SK-N-SH (cell line): ENCODE measurements around the gene RBM15B.

ENCODE experiments used
- CHD2 ChIP-seq: fragments of 150-350 bp; IDR thresholded peaks from 2 replicates; pipeline ENCODE4 v1.6.1; 2018; ENCODE audit warnings: low read length; ENCODE audit not compliant: partially characterized antibody
- FOSL2 ChIP-seq: IDR thresholded peaks from 2 replicates; pipeline ENCODE4 v1.4.0; 2012; ENCODE audit warnings: low read depth, mild to moderate bottlenecking, moderate library complexity, borderline replicate concordance
- JUND ChIP-seq: IDR thresholded peaks from 2 replicates; pipeline ENCODE4 v1.4.0; 2012
- NRF1 ChIP-seq: IDR thresholded peaks from 2 replicates; pipeline ENCODE4 v1.6.1; 2012; ENCODE audit warnings: low read depth, mild to moderate bottlenecking, low read length
- POLR2AphosphoS5 ChIP-seq: IDR thresholded peaks from 2 replicates; pipeline ENCODE4 v1.6.1; 2012; ENCODE audit warnings: low read depth, low read length
- RAD21 ChIP-seq: IDR thresholded peaks from 2 replicates; pipeline ENCODE4 v1.6.1; 2012; ENCODE audit warnings: mild to moderate bottlenecking, low read length
- RFX5 ChIP-seq: IDR thresholded peaks from 2 replicates; pipeline ENCODE4 v1.6.1; 2012; ENCODE audit warnings: mild to moderate bottlenecking, improper control_type of control experiment, low read length
- RXRA ChIP-seq: IDR thresholded peaks from 2 replicates; pipeline ENCODE4 v1.4.0; 2012; ENCODE audit warnings: low read depth, mild to moderate bottlenecking, borderline replicate concordance
- TAF1 ChIP-seq: IDR thresholded peaks from 2 replicates; pipeline ENCODE4 v1.6.1; 2012; ENCODE audit warnings: low read depth, mild to moderate bottlenecking, low read length, moderate library complexity, borderline replicate concordance
- TF ChIP-seq, protein P1 (sequence below): fragments of 200-600 bp; sonication (generic); IDR thresholded peaks from 2 replicates; pipeline ENCODE4 v1.6.1; 2017; ENCODE audit warnings: antibody characterized with exemption, mild to moderate bottlenecking, moderate library complexity
- TF ChIP-seq, protein P2 (sequence below): fragments of 150-350 bp; IDR thresholded peaks from 2 replicates; pipeline ENCODE4 v1.6.1; 2017; ENCODE audit warnings: antibody characterized with exemption, low read length, low read depth, borderline replicate concordance
- TF ChIP-seq, protein P3 (sequence below): IDR thresholded peaks from 2 replicates; pipeline ENCODE4 v1.6.1; 2012; ENCODE audit warnings: mild to moderate bottlenecking, low read depth, low read length, moderate library complexity

DNA sequence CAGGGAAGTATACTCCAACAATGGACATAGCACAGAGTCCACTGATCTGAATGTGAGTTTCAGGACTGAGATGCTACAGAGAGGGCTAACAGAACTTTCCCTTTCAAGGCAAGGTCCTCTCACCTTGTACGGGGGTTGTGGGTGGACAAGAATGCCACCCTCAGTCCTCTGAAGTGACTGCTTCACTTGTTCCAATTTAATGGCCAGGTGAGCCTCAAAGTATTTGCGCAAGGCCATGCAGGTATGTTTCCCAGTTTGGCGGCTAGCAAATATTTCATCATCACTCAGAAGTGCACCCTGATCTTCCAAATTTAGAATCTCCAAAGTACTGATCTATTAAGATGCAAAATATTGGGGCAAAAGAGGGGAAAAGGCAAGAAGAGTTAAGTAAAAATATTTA, 38.1 kb downstream of the RBM15B start:
- TF ChIP-seq, protein P1, sequence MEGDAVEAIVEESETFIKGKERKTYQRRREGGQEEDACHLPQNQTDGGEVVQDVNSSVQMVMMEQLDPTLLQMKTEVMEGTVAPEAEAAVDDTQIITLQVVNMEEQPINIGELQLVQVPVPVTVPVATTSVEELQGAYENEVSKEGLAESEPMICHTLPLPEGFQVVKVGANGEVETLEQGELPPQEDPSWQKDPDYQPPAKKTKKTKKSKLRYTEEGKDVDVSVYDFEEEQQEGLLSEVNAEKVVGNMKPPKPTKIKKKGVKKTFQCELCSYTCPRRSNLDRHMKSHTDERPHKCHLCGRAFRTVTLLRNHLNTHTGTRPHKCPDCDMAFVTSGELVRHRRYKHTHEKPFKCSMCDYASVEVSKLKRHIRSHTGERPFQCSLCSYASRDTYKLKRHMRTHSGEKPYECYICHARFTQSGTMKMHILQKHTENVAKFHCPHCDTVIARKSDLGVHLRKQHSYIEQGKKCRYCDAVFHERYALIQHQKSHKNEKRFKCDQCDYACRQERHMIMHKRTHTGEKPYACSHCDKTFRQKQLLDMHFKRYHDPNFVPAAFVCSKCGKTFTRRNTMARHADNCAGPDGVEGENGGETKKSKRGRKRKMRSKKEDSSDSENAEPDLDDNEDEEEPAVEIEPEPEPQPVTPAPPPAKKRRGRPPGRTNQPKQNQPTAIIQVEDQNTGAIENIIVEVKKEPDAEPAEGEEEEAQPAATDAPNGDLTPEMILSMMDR = no peak
- TF ChIP-seq RXRA (no peak), TAF1 (no peak), CHD2 (no peak), RFX5 (no peak), JUND (no peak), POLR2AphosphoS5 (no peak), NRF1 (no peak), FOSL2 (no peak), RAD21 (no peak)
- TF ChIP-seq, protein P2, sequence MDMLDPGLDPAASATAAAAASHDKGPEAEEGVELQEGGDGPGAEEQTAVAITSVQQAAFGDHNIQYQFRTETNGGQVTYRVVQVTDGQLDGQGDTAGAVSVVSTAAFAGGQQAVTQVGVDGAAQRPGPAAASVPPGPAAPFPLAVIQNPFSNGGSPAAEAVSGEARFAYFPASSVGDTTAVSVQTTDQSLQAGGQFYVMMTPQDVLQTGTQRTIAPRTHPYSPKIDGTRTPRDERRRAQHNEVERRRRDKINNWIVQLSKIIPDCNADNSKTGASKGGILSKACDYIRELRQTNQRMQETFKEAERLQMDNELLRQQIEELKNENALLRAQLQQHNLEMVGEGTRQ = no peak
- TF ChIP-seq, protein P3, sequence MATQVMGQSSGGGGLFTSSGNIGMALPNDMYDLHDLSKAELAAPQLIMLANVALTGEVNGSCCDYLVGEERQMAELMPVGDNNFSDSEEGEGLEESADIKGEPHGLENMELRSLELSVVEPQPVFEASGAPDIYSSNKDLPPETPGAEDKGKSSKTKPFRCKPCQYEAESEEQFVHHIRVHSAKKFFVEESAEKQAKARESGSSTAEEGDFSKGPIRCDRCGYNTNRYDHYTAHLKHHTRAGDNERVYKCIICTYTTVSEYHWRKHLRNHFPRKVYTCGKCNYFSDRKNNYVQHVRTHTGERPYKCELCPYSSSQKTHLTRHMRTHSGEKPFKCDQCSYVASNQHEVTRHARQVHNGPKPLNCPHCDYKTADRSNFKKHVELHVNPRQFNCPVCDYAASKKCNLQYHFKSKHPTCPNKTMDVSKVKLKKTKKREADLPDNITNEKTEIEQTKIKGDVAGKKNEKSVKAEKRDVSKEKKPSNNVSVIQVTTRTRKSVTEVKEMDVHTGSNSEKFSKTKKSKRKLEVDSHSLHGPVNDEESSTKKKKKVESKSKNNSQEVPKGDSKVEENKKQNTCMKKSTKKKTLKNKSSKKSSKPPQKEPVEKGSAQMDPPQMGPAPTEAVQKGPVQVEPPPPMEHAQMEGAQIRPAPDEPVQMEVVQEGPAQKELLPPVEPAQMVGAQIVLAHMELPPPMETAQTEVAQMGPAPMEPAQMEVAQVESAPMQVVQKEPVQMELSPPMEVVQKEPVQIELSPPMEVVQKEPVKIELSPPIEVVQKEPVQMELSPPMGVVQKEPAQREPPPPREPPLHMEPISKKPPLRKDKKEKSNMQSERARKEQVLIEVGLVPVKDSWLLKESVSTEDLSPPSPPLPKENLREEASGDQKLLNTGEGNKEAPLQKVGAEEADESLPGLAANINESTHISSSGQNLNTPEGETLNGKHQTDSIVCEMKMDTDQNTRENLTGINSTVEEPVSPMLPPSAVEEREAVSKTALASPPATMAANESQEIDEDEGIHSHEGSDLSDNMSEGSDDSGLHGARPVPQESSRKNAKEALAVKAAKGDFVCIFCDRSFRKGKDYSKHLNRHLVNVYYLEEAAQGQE = no peak
